Endothelial cell of umbilical vein (primary cell): ENCODE results near the gene COMMD2. TPM values are rescaled to one million over a fixed set of nuclear protein-coding genes. Genes with fewer than 3 reads are reported as not detected.
A peak's percentile ranks its signal among the peaks of the same experiment; 100 is the strongest.

Experiments
- BruUV-seq: library from RNA; stranded (reverse); fragments of 400-500 nt; replicated peaks from 2 replicates; lab custom pipeline; 2021; lab: Mats Ljungman, UMichigan
- CTCF ChIA-PET: fragments of 300-600, 350-600 bp; sonication (Branson Sonifier 250); formaldehyde crosslinking; loops from one replicate; lab custom pipeline; 2021; ENCODE audit warnings: antibody characterized with exemption, inconsistent platforms; lab: Charles Lee
- POLR2A ChIA-PET: fragments of 300-600, 350-600 bp; sonication (Branson Sonifier 250); formaldehyde crosslinking; loops from one replicate; lab custom pipeline; 2021; ENCODE audit warnings: antibody characterized with exemption, inconsistent platforms; lab: Charles Lee
- DNase-seq: peaks from one replicate; pipeline ENCODE4 v3.0.0-alpha.2; 2011; ENCODE audit warnings: low read depth, low spot score
- FAIRE-seq: peaks from 2 replicates; lab custom pipeline; 2011; peaks lifted over from hg19 to GRCh38; lab: Jason Lieb, UNC
- H2AFZ ChIP-seq: 2 replicates; pipeline ENCODE4 v1.6.0; 2012; ENCODE audit warnings: low read depth, low read length, control low read depth, inconsistent platforms
- H3K27ac ChIP-seq: 2 replicates; pipeline ENCODE4 v1.5.1; 2011; ENCODE audit warnings: low read depth, mild to moderate bottlenecking, control low read depth, low read length, moderate library complexity; ENCODE audit not compliant: insufficient read depth
- H3K27me3 ChIP-seq, 2 experiments: 2 replicates each; pipeline versions ENCODE4 v1.6.0 to v1.6.1; 2011; ENCODE audit warnings: low read length in 2 of 2, mixed read lengths in 1 of 2; ENCODE audit not compliant: control insufficient read depth in 2 of 2, insufficient read depth in 2 of 2
- H3K36me3 ChIP-seq, 2 experiments: 2 replicates in 1 of 2; 3 replicates in 1 of 2; pipeline ENCODE4 v1.5.1; 2011; ENCODE audit warnings: low read length in 2 of 2, mild to moderate bottlenecking in 1 of 2, moderate library complexity in 1 of 2; ENCODE audit not compliant: control insufficient read depth in 2 of 2, insufficient read depth in 2 of 2; ENCODE audit errors: extremely low read depth in 1 of 2
- H3K4me1 ChIP-seq: 3 replicates; pipeline ENCODE4 v1.5.1; 2011; ENCODE audit warnings: mild to moderate bottlenecking, low read length; ENCODE audit not compliant: control insufficient read depth, insufficient read depth; ENCODE audit errors: extremely low read depth
- H3K4me2 ChIP-seq: 2 replicates; pipeline ENCODE4 v1.6.1; 2011; ENCODE audit warnings: low read length, control low read depth, mixed read lengths; ENCODE audit not compliant: insufficient read depth
- H3K4me3 ChIP-seq, 3 experiments: fragments of 200-600 bp in 1 of 3; sonication (generic), shearing (Covaris generic) in 1 of 3; replicated peaks in 1 of 3; 2 replicates each; pipeline ENCODE4 v1.5.1; 2011 to 2016; ENCODE audit warnings: control low read depth in 3 of 3, low read length in 3 of 3, mild to moderate bottlenecking in 2 of 3, inconsistent platforms in 1 of 3, low read depth in 1 of 3, moderate library complexity in 1 of 3; ENCODE audit not compliant: insufficient read depth in 1 of 3
- H3K79me2 ChIP-seq: 2 replicates; pipeline ENCODE4 v1.6.0; 2012; ENCODE audit warnings: low read length, inconsistent platforms; ENCODE audit not compliant: control insufficient read depth, insufficient read depth
- H3K9ac ChIP-seq: replicated peaks from 2 replicates; pipeline ENCODE3; 2011; ENCODE audit warnings: low read length, control low read depth; ENCODE audit not compliant: insufficient read depth; ENCODE audit errors: extremely low read depth
- H3K9me1 ChIP-seq: replicated peaks from 3 replicates; pipeline ENCODE4 v1.6.0; 2011; ENCODE audit warnings: mild to moderate bottlenecking, low read length; ENCODE audit not compliant: control insufficient read depth, insufficient read depth; ENCODE audit errors: extremely low read depth
- H3K9me3 ChIP-seq: replicated peaks from 2 replicates; pipeline ENCODE4 v1.5.1; 2012; ENCODE audit warnings: low read length, inconsistent platforms; ENCODE audit not compliant: control insufficient read depth, insufficient read depth
- H4K20me1 ChIP-seq: replicated peaks from 2 replicates; pipeline ENCODE3; 2011; ENCODE audit warnings: mild to moderate bottlenecking, low read length; ENCODE audit not compliant: control insufficient read depth, insufficient read depth; ENCODE audit errors: extremely low read depth
- FOS ChIP-seq: IDR thresholded peaks from 2 replicates; pipeline ENCODE4 v1.6.1; 2011; ENCODE audit warnings: mild to moderate bottlenecking, low read length, moderate library complexity, borderline replicate concordance; ENCODE audit not compliant: insufficient read depth
- JUN ChIP-seq: IDR thresholded peaks from 2 replicates; pipeline ENCODE4 v1.6.1; 2011; ENCODE audit warnings: borderline replicate concordance, low read depth; ENCODE audit not compliant: insufficient read length, insufficient read depth
- dilution Hi-C: fragments of 300-500 bp; cut with MboI; formaldehyde crosslinking; loops from one replicate; pipeline ENCODE4 v1.15.0; 2019; ENCODE audit warnings: low sequenced_read_pairs; ENCODE audit not compliant: extremely low pct_ligation_motif_present
- intact Hi-C: fragments of 100-400 bp; cut with micrococcal nuclease; formaldehyde crosslinking; loops from one replicate; pipeline ENCODE4 v1.10.0; 2022
- polyA plus RNA-seq, 4 experiments: library from polyadenylated mRNA; depleted of rRNA in 3 of 4; stranded (reverse) in 3 of 4; unstranded in 1 of 4; fragments of >200 nt; gene quantifications; 2 replicates each; pipeline versions ENCODE4 v1.2.1 to v1.2.3, GENCODE V29; 2011 to 2012; ENCODE audit warnings: missing spikeins in 1 of 4
- total RNA-seq: library from RNA; stranded (reverse); gene quantifications from 2 replicates; pipeline ENCODE4 v1.2.3, GENCODE V29; 2021
- TF ChIP-seq, protein P1 (sequence below), 2 donors: IDR thresholded peaks; 1 replicate in 1 of 2; 2 replicates in 1 of 2; pipeline ENCODE4 v1.5.1; 2011; ENCODE audit warnings: low read length in 2 of 2, mild to moderate bottlenecking in 2 of 2, moderate library complexity in 2 of 2, control low read depth in 1 of 2, inconsistent platforms in 1 of 2, low read depth in 1 of 2; ENCODE audit not compliant: insufficient read depth in 1 of 2; ENCODE audit errors: extremely low read depth in 1 of 2
- TF ChIP-seq, protein P2 (sequence below): IDR thresholded peaks from 2 replicates; pipeline ENCODE4 v1.6.1; 2011; ENCODE audit not compliant: insufficient read depth, insufficient read length

COMMD2 gene
- total and polyA plus RNA-seq, 2 donors (not counting 3 experiments of a cell fraction or from before 2014, with no cell fraction given), result 18.3 to 51.0 TPM

DNA sequence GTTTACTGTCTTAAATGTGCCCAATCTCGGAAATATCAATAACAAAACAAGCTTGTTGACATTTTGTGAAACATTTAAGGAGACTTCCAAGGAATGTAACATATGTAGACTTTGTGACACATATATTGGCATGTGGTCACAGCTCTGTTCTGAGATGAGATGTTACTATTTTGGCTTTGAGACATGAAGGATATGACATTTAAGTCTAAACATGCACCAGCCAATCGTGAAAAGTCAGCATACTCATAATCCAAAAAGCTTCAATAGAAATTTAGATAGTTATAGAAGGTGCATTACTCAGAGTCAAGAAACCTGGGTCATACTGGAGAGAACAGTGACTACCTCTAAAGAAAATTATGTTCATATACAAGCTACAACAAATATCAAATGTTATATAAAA is 13.4 kb downstream of the COMMD2 start:
- Histone ChIP-seq H3K9me1 (no peaks in the 10 kb centered on the region), H3K27ac (no peak overlapping the region), H3K27me3 (no peaks in the 10 kb centered on the region), H3K4me3 (no peak overlapping the region), H3K36me3 (peaks cover 0 to 5% of the 10 kb centered on the region in 2 experiments), H3K79me2 (no peaks in the 10 kb centered on the region), H4K20me1 (no peaks in the 10 kb centered on the region), H3K4me1 (no peaks in the 10 kb centered on the region), H3K9me3 (no peaks in the 10 kb centered on the region), H3K9ac (no peak overlapping the region), H2AFZ (no peak overlapping the region), H3K4me2 (no peak overlapping the region)
- dilution Hi-C loops (loop anchor here (25.0 kb wide), 1 partner anchor 227 kb away; no protein-coding TSS in a partner anchor), intact Hi-C loops (no loop called here)
- FAIRE-seq (peak; percentile 12), DNase-seq (no peak)
- BruUV-seq, result no TSS peak
- TF ChIP-seq JUN (no peak), FOS (no peak)
- TF ChIP-seq, protein P1, sequence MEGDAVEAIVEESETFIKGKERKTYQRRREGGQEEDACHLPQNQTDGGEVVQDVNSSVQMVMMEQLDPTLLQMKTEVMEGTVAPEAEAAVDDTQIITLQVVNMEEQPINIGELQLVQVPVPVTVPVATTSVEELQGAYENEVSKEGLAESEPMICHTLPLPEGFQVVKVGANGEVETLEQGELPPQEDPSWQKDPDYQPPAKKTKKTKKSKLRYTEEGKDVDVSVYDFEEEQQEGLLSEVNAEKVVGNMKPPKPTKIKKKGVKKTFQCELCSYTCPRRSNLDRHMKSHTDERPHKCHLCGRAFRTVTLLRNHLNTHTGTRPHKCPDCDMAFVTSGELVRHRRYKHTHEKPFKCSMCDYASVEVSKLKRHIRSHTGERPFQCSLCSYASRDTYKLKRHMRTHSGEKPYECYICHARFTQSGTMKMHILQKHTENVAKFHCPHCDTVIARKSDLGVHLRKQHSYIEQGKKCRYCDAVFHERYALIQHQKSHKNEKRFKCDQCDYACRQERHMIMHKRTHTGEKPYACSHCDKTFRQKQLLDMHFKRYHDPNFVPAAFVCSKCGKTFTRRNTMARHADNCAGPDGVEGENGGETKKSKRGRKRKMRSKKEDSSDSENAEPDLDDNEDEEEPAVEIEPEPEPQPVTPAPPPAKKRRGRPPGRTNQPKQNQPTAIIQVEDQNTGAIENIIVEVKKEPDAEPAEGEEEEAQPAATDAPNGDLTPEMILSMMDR (IDR thresholded peaks at IDR 0.05; ENCODE audit: extremely low read depth in 1 of 2, insufficient read depth in 1 of 2, low read depth in 1 of 2, low read length in 2 of 2), result no peak
- ChIA-PET POLR2A (no interaction called here), CTCF (interaction anchor here (1.8 kb wide), 1 partner anchor 13 kb away, joined by 7 read pairs; the partner anchor contains the start of gene COMMD2)

GRCh38 chr3:149736953-149737205 is 15.4 kb downstream of the COMMD2 start:
- no peaks in the 10 kb centered on the region for H3K79me2 ChIP-seq
- H3K27ac ChIP-seq, result no peak overlapping the region
- no peaks in the 10 kb centered on the region for H3K9me3 ChIP-seq
- FAIRE-seq (no peak), DNase-seq (no peak)
- peaks cover 0 to 5% of the 10 kb centered on the region in 2 experiments for H3K36me3 ChIP-seq
- BruUV-seq, result no TSS peak
- H2AFZ ChIP-seq, result no peak overlapping the region
- no peak overlapping the region for H3K4me3 ChIP-seq
- no peaks in the 10 kb centered on the region for H3K27me3 ChIP-seq
- TF ChIP-seq, protein P2, sequence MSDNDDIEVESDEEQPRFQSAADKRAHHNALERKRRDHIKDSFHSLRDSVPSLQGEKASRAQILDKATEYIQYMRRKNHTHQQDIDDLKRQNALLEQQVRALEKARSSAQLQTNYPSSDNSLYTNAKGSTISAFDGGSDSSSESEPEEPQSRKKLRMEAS, result no peak
- no peaks in the 10 kb centered on the region for H3K9me1 ChIP-seq
- H3K4me1 ChIP-seq, result no peaks in the 10 kb centered on the region
- no peak overlapping the region for H3K4me2 ChIP-seq
- CTCF ChIA-PET, result interaction anchor here (0.8 kb wide), 1 partner anchor 71 kb away, joined by 3 read pairs; no protein-coding TSS in a partner anchor
- dilution Hi-C loops (loop anchor here (25.0 kb wide), 1 partner anchor 225 kb away; no protein-coding TSS in a partner anchor), intact Hi-C loops (no loop called here)
- POLR2A ChIA-PET, result no interaction called here
- no peaks in the 10 kb centered on the region for H4K20me1 ChIP-seq
- H3K9ac ChIP-seq, result no peak overlapping the region
